ENCODE measurements around the gene CLTB. TPM values are rescaled to one million over a fixed set of nuclear protein-coding genes. Genes with fewer than 3 reads are reported as not detected.

Gene CLTB
- total RNA-seq, 1 donor from 2014 or later: 37.3 TPM

DNA sequence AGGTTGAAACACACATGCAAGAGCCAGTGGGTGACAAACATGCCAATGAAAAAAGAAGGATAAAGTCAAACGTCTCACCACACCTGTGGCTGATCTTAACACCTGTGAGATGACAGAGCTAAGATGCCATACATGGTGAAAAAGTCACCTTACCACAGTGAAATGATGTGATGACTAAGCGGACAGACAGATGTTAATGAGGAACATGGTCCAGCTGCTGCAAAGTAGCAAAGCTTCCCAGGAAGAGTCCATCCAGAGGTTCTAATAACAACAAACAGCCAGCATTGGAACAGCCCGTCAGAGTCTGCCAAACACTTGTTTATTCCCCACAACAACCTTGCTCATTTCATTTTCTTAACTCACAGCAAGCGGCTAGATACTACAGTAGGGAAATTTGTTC is 56.7 kb downstream of the CLTB start:
- DNase-seq (ENCODE audit: low spot score) (no peak), ATAC-seq (no peak)

DNA sequence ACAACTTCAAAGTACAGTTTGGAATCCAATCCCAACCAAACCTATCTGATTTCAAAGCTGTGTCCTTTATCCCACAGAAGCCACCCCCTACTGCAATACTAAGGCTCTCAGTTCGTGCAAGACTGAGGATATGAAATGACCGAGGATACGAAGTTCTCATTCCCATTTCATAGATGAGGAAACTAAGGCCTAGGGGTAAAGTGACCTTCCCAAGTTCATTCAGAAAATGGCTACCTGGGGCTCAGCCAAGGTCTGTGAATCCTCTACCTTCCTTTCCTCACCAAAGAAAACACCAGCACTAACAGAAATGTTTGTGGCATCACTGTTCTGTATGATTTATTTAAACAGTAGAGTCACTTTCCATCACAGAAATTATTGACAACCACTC is 60.2 kb downstream of the CLTB start:
- DNase-seq (ENCODE audit: low spot score): no peak
- ATAC-seq: no peak

DNA sequence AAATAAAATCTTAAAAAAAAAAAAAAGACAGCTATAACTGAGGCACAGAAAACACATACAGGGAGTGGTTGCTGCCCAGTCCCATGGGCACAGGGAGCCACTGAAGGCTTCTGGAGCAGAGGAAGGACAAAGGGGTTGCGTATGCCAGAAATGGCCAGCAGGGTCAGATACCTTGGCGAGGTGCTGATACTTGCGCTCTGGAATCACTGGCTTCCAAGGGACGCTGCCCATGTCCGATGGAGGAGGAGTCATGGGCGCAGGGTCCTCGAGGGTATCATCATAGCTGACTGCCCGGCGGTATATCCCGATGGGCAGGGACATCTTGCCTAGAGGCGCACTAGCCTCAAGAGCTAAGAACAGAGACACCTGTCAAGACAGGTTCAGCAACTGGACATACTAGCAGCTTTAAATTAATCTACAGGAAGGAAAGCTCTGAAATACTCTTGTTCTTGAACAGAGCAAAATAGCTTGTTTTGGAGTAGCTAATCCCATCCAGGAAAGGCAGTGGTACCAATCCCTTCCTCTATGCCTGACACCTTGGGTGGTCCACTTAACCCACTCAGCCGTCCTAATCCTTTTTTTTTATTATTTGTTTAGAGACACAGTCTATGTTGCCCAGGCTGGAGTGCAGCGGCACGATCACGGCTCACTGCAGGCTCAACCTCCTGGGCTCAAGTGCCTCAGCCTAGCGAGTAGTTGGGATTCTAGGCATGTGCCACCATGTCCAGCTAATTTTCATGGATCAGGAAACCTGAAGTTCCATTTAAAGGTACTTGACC is 60.8 kb downstream of the CLTB start:
- DNase-seq (ENCODE audit: low spot score) (no peak), ATAC-seq (no peak)

DNA sequence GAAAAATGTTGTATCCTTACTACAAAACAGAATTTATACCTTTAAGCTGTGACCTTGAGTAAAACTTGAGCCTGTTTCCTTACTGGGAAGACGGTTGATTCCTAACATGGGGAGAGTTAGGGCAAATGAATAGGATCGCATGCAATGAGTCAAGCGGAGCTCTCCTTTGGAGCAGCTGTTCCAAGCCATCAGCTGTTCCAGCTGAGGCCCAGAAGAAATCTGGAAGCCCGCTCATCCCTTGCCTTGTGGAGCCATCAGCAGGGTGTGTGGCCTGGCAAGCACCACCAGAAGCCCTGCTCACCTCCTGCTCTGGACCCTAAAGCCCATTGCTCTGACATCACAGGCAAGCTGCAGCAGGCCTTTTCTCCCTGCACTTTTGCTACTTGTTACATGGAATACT is 62.8 kb downstream of the CLTB start:
- no peak for DNase-seq (ENCODE audit: low spot score)
- ATAC-seq: no peak

DNA sequence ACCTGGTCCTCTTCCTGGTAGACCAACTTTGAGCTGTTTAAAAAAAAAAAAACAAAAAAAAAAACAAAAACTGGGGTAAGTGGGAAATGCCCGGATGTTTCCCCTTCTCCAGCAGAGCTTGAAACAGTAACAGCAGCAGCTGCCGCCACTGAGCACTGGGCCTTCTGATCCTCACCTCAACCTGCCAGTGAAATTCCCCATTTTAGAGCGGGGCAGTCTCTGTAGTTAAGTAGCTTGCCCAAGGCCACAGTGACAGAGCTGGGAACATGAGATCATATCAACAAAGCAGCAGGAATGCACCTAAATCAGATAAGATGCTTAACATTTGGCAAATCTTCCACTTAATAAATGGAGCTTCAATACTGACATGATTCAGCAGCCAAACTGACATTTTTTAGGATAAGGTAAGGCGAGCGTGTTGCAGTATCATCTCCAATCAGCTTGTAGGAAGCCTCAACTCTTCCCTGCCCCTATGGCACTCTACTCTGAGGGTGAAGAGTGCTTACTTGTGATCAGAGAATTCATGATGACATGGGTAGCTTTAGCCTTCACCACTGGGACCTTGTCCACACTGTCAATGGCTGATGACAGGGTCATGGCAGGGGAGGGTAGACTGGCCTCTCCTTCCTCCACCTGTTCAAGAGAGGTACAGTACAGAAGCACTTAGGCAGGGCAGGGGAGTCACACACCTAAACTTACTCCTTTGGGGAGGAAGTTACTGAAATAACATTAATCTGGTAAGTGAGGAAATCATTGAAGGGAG is 64.0 kb downstream of the CLTB start:
- peak; percentile 46 for ATAC-seq
- DNase-seq (ENCODE audit: low spot score): no peak

DNA sequence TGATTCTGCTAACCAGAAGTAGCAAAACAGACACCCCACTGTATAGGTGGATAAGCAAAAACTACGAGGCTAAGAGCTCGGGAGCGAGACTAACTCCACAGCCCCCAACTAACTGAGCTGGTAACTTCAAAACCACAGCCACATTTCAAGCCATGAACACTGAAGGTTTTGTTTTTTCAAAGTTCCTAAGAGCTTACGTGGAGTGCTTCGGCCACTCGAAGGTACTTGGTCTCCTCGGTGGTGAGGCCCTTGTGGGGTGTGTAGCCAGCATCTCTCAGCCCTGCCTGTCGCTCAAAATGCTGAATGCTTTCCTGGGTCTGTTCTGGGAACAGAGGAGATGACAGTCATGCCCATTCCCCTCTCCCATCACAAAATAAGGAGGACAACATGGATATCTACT is 65.9 kb downstream of the CLTB start:
- DNase-seq (ENCODE audit: low spot score) (no peak), ATAC-seq (no peak)

DNA sequence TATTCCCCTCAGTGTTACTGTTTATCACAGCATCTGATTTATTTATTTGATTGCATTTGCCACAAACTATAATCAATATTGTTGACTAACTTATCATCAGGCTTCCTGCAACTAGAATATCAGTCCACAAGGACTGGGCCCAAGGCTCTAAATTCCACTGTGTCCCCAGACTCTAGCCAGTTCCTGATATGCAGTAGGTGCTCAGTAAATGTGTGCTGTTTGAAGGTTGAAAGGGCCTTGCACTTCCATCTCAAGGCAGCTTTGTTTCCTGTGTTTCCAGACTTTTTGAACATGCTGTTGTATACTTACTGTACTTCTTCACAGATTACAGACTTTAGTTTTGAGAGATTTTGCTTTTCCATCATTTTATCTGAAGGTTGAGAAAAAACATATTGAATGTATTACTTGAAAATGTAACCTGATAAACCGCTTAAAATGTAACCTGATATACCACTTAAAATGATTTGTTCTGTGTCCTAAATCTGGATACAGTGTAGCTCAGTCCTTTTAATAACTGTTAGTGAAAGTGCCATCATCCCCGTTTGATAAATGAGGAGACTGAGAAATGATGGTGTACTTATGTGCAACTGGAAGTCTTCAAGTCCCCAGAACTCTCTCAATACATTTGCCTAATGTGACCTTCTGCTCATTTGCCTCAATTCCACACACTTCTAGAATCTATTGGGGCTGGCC is 73.4 kb downstream of the CLTB start:
- ATAC-seq (no peak), DNase-seq (ENCODE audit: low spot score) (no peak)

Other genes starting within 250 kb of the CLTB start
- gene SIMC1, start 178.1 kb downstream of the CLTB start, total RNA-seq: 11.7 TPM
- gene KIAA1191, start 54.8 kb downstream of the CLTB start, total RNA-seq: 51.9 TPM
- 1.8 TPM for gene ARL10, start 51.1 kb downstream of the CLTB start, total RNA-seq
- gene NOP16, start 27.9 kb downstream of the CLTB start, total RNA-seq: 12.0 TPM
- 49.2 TPM for gene HIGD2A, start 27.8 kb downstream of the CLTB start, total RNA-seq
- gene FAF2, start 31.8 kb upstream of the CLTB start, total RNA-seq: 16.5 TPM
- 15.3 TPM for gene RNF44, start 120.9 kb upstream of the CLTB start, total RNA-seq
- 87.3 TPM for gene CDHR2, start 132.8 kb upstream of the CLTB start, total RNA-seq
- 0.18 TPM for gene GPRIN1, start 193.6 kb upstream of the CLTB start, total RNA-seq
- gene SNCB, start 214.0 kb upstream of the CLTB start, total RNA-seq: not detected
- gene EIF4E1B, start 214.1 kb upstream of the CLTB start, total RNA-seq: not detected
- 13.7 TPM for gene TSPAN17, start 230.9 kb upstream of the CLTB start, total RNA-seq